ENCODE results near the gene ADRB2. TPM values are rescaled to one million over a fixed set of nuclear protein-coding genes. Genes with fewer than 3 reads are reported as not detected.

ADRB2 gene
- 1 to 10 TPM; 7.3 to 7.7 TPM for total RNA-seq

GRCh38 chr5:148826053-148826738, at the start of gene ADRB2:
TSS of gene ADRB2 (plus strand) at chr5:148826611. CDS start at chr5:148826832, 221 bp downstream.
- H3K4me1 ChIP-seq: peaks cover 0 to 23% of the 10 kb centered on the region in 2 donors
- no peaks in the 10 kb centered on the region for H3K36me3 ChIP-seq
- peak in 1 of 2 donors; percentile 27 for TF ChIP-seq CTCF (IDR thresholded peaks at IDR 0.05)
- H3K4me3 ChIP-seq: peak within 1 kb of the TSS; percentile 69 to 73
- H3K9me3 ChIP-seq: no peaks in the 10 kb centered on the region
- no peaks in the 10 kb centered on the region for H3K27me3 ChIP-seq
- peak within 1 kb of the TSS; percentile 94 to 97 for H3K27ac ChIP-seq
- DNase-seq (ENCODE audit: low spot score): peak; percentile 97

GRCh38 chr5:148776780-148777179, 49.6 kb upstream of the ADRB2 start:
- H3K4me1 ChIP-seq: no peaks in the 10 kb centered on the region
- no peak for DNase-seq (ENCODE audit: low spot score)

GRCh38 chr5:148778882-148779281, 47.5 kb upstream of the ADRB2 start:
- no peak for TF ChIP-seq CTCF (IDR thresholded peaks at IDR 0.05)
- no peak for DNase-seq (ENCODE audit: low spot score)
- Histone ChIP-seq H3K9me3 (no peaks in the 10 kb centered on the region), H3K27me3 (no peaks in the 10 kb centered on the region), H3K4me3 (no peak overlapping the region), H3K4me1 (no peaks in the 10 kb centered on the region), H3K36me3 (no peaks in the 10 kb centered on the region), H3K27ac (no peak overlapping the region)

More at GRCh38 chr5:148776780-148777179, 49.6 kb upstream of the ADRB2 start:
- Histone ChIP-seq H3K36me3 (no peaks in the 10 kb centered on the region), H3K4me3 (no peak overlapping the region), H3K9me3 (no peaks in the 10 kb centered on the region), H3K27me3 (no peaks in the 10 kb centered on the region), H3K27ac (no peak overlapping the region)
- no peak for TF ChIP-seq CTCF (IDR thresholded peaks at IDR 0.05)

- Histone ChIP-seq H3K4me3 (no peak overlapping the region), H3K4me1 (no peaks in the 10 kb centered on the region), H3K36me3 (no peaks in the 10 kb centered on the region), H3K27me3 (no peaks in the 10 kb centered on the region), H3K9me3 (no peaks in the 10 kb centered on the region), H3K27ac (no peak overlapping the region)
- DNase-seq (ENCODE audit: low spot score): no peak
- TF ChIP-seq CTCF (IDR thresholded peaks at IDR 0.05): no peak
These were observed 45.7 kb upstream of the ADRB2 start for GRCh38 chr5:148780711-148781110.

GRCh38 chr5:148781766-148782165, 44.6 kb upstream of the ADRB2 start:
- H3K27ac ChIP-seq: no peak overlapping the region
- TF ChIP-seq CTCF (IDR thresholded peaks at IDR 0.05): no peak
- no peaks in the 10 kb centered on the region for H3K36me3 ChIP-seq
- no peaks in the 10 kb centered on the region for H3K4me1 ChIP-seq
- DNase-seq (ENCODE audit: low spot score): no peak
- no peak overlapping the region for H3K4me3 ChIP-seq
- no peaks in the 10 kb centered on the region for H3K27me3 ChIP-seq
- no peaks in the 10 kb centered on the region for H3K9me3 ChIP-seq

- Histone ChIP-seq H3K36me3 (no peaks in the 10 kb centered on the region), H3K4me3 (no peak overlapping the region), H3K4me1 (no peaks in the 10 kb centered on the region), H3K27me3 (no peaks in the 10 kb centered on the region), H3K27ac (no peak overlapping the region), H3K9me3 (no peaks in the 10 kb centered on the region)
- DNase-seq (ENCODE audit: low spot score): no peak
- TF ChIP-seq CTCF (IDR thresholded peaks at IDR 0.05): no peak
These were observed 41.2 kb upstream of the ADRB2 start for GRCh38 chr5:148785223-148785622.
